Peyer's patch (tissue), 4 donors: ENCODE results near the gene HRH1.

ENCODE experiments used
- POLR2A ChIP-seq, 2 donors: fragments of 450-650 bp; IDR thresholded peaks; one replicate each; pipeline ENCODE4 v1.5.1; 2017; ENCODE audit warnings: antibody characterized with exemption in 2 of 2, mild to moderate bottlenecking in 2 of 2, moderate library complexity in 2 of 2
- TF ChIP-seq, protein P1 (sequence below), 6 experiments: fragments of 450-650 bp in 4 of 6; fragments of 200-600 bp in 2 of 6; sonication (generic) in 1 of 6; IDR thresholded peaks; one replicate each; pipeline ENCODE4 v1.5.1; 2017 to 2019; ENCODE audit warnings: antibody characterized with exemption in 6 of 6, mild to moderate bottlenecking in 3 of 6, moderate library complexity in 1 of 6

GRCh38 chr3:11282250-11283138 lies 128.2 kb downstream of the HRH1 start:
- TF ChIP-seq, protein P1, sequence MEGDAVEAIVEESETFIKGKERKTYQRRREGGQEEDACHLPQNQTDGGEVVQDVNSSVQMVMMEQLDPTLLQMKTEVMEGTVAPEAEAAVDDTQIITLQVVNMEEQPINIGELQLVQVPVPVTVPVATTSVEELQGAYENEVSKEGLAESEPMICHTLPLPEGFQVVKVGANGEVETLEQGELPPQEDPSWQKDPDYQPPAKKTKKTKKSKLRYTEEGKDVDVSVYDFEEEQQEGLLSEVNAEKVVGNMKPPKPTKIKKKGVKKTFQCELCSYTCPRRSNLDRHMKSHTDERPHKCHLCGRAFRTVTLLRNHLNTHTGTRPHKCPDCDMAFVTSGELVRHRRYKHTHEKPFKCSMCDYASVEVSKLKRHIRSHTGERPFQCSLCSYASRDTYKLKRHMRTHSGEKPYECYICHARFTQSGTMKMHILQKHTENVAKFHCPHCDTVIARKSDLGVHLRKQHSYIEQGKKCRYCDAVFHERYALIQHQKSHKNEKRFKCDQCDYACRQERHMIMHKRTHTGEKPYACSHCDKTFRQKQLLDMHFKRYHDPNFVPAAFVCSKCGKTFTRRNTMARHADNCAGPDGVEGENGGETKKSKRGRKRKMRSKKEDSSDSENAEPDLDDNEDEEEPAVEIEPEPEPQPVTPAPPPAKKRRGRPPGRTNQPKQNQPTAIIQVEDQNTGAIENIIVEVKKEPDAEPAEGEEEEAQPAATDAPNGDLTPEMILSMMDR (IDR thresholded peaks at IDR 0.05), result no peak
- TF ChIP-seq POLR2A (IDR thresholded peaks at IDR 0.05), result no peak
